Measurements from ENCODE around the gene USP34. TPM values are rescaled to one million over a fixed set of nuclear protein-coding genes. Genes with fewer than 3 reads are reported as not detected.

Gene USP34
- total and polyA plus RNA-seq, 2 of the 8 experiments (the other 6 are each of a cell fraction or from before 2014, with no cell fraction given) = 56.7 to 91.7 TPM

DNA sequence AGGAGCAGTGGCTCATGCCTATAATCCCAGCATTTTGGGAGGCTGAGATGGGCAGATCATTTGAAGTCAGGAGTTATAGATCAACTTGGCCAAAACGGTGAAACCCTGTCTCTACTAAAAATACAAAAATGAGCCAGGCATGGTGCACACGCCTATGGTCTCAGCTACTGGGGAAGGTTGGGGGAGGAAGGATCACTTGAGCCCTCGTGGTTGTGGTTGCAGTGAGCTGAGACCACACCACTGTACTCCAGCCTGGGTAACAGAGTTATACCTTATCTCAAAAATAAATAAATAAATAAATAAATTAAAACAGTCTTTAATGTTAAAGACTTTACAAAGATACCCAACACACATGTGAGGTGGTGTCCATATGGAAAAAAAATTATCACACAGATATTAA, 174.9 kb downstream of the USP34 start:
- ChIA-PET CTCF (ENCODE audit: partially characterized antibody) (no interaction called here), POLR2A (ENCODE audit: partially characterized antibody) (no interaction called here)
- Histone ChIP-seq H2BK120ac (replicated peaks; ENCODE audit: low read depth, low read length) (no peak overlapping the region), H2AK5ac (ENCODE audit: low read depth, low read length) (no peak overlapping the region), H3K18ac (ENCODE audit: extremely low read depth, low read length) (no peak overlapping the region), H3K4me1 (replicated peaks in 1 of 4; ENCODE audit: control insufficient read depth in 3 of 4, insufficient read depth in 4 of 4, low read length in 3 of 4) (no peaks in the 10 kb centered on the region), H3K56ac (replicated peaks; ENCODE audit: insufficient read length, low read depth, low read length) (no peak overlapping the region), H4K91ac (replicated peaks; ENCODE audit: insufficient read length, low read length) (no peak overlapping the region), H3K4me2 (ENCODE audit: insufficient read depth in 1 of 2, low read depth in 2 of 2, low read length in 2 of 2) (no peak overlapping the region), H2AFZ (ENCODE audit: low read length) (no peak overlapping the region), H3K23me2 (ENCODE audit: low read depth, low read length) (0 out of 2 replicates have a peak, but pooled peaks cover 2% of the 10 kb centered on the region), H3K4ac (replicated peaks; ENCODE audit: insufficient read length, low read depth, low read length) (no peak overlapping the region), H3K36me3 (ENCODE audit: control insufficient read depth in 2 of 4, insufficient read depth in 4 of 4, low read length in 3 of 4) (peaks cover 3 to 49% (median 14%) of the 10 kb centered on the region in 4 experiments; a peak in 6 of 8 replicates), H2BK12ac (ENCODE audit: low read depth, low read length) (no peak overlapping the region), H3K79me2 (ENCODE audit: control insufficient read depth in 1 of 2, insufficient read depth in 2 of 2, low read length in 2 of 2) (no peaks in the 10 kb centered on the region), H3K27ac (ENCODE audit: low read depth, low read length) (no peak overlapping the region), H2BK5ac (ENCODE audit: low read depth, low read length) (no peak overlapping the region), H2BK15ac (ENCODE audit: low read length) (no peak overlapping the region), H3K9me3 (ENCODE audit: insufficient read depth in 2 of 2, low read depth in 1 of 2, low read length in 1 of 2) (no peaks in the 10 kb centered on the region), H3K79me1 (ENCODE audit: low read depth, low read length) (no peaks in the 10 kb centered on the region), H4K20me1 (replicated peaks in 1 of 2; ENCODE audit: control insufficient read depth in 1 of 2, insufficient read depth in 2 of 2, low read length in 2 of 2) (peaks cover 0 to 1% of the 10 kb centered on the region in 2 experiments), H4K5ac (ENCODE audit: insufficient read length, low read depth, low read length) (no peak overlapping the region), H2BK20ac (ENCODE audit: low read length) (no peak overlapping the region), H3K14ac (ENCODE audit: insufficient read length) (no peak overlapping the region), H3K9ac (replicated peaks in 1 of 4; ENCODE audit: extremely low read depth in 1 of 4, low read depth in 3 of 4, low read length in 3 of 4) (no peak overlapping the region), H3K4me3 (ENCODE audit: extremely low read depth in 1 of 4, insufficient read depth in 2 of 4, low read depth in 3 of 4, low read length in 4 of 4) (no peak overlapping the region), H3K23ac (ENCODE audit: insufficient read length) (no peak overlapping the region), H3K27me3 (replicated peaks in 1 of 4; ENCODE audit: control insufficient read depth in 3 of 4, extremely low read depth in 1 of 4, insufficient read depth in 3 of 4, low read length in 3 of 4) (peaks cover 0 to 1% (median 0%) of the 10 kb centered on the region in 4 experiments; a peak in 1 of 7 replicates), H4K8ac (ENCODE audit: extremely low read depth, insufficient read depth, low read length) (no peak overlapping the region)
- no peak for DNase-seq (ENCODE audit: low read depth in 1 of 2, low spot score in 2 of 2)
- FAIRE-seq = no peak
- 91% methylated on average over 3 of the region's 3 CpGs; no CpG with 5 or more reads in 1 of the 2 experiments for WGBS, 2 experiments (ENCODE audit: extremely low coverage in 1 of 2, insufficient coverage in 1 of 2, insufficient read length in 1 of 2, insufficient replicate concordance in 2 of 2, low coverage in 1 of 2, low lambda C conversion rate in 2 of 2, missing lambda C conversion rate in 1 of 2)
- TF ChIP-seq SIN3A (conservative IDR thresholded peaks at IDR 0.05 in 1 of 2, IDR thresholded peaks at IDR 0.05 in 1 of 2; ENCODE audit: low read depth in 1 of 2, low read length in 2 of 2) = no peak
- TF ChIP-seq SP4 (IDR thresholded peaks at IDR 0.05; ENCODE audit: low read length) = no peak
- no peak for TF ChIP-seq SIX5 (IDR thresholded peaks at IDR 0.05; ENCODE audit: low read depth, low read length)
- no peak for TF ChIP-seq BCL11A (IDR thresholded peaks at IDR 0.05; ENCODE audit: low read depth in 2 of 2, low read length in 2 of 2)
- TF ChIP-seq EP300 (IDR thresholded peaks at IDR 0.05; ENCODE audit: borderline replicate concordance in 1 of 2, low read depth in 2 of 2, low read length in 2 of 2) = no peak
- TF ChIP-seq POLR2AphosphoS5 (IDR thresholded peaks at IDR 0.05; ENCODE audit: low read depth, low read length) = no peak
- no peak for TF ChIP-seq HDAC6 (IDR thresholded peaks at IDR 0.05; ENCODE audit: low read depth, low read length)
- no peak for TF ChIP-seq GABPA (IDR thresholded peaks at IDR 0.05; ENCODE audit: borderline replicate concordance, insufficient read depth, low read length)
- TF ChIP-seq KDM5A (IDR thresholded peaks at IDR 0.05; ENCODE audit: low read length) = no peak
- TF ChIP-seq KDM4A (IDR thresholded peaks at IDR 0.05; ENCODE audit: low read depth, low read length, severe bottlenecking) = no peak
- TF ChIP-seq, protein P1, sequence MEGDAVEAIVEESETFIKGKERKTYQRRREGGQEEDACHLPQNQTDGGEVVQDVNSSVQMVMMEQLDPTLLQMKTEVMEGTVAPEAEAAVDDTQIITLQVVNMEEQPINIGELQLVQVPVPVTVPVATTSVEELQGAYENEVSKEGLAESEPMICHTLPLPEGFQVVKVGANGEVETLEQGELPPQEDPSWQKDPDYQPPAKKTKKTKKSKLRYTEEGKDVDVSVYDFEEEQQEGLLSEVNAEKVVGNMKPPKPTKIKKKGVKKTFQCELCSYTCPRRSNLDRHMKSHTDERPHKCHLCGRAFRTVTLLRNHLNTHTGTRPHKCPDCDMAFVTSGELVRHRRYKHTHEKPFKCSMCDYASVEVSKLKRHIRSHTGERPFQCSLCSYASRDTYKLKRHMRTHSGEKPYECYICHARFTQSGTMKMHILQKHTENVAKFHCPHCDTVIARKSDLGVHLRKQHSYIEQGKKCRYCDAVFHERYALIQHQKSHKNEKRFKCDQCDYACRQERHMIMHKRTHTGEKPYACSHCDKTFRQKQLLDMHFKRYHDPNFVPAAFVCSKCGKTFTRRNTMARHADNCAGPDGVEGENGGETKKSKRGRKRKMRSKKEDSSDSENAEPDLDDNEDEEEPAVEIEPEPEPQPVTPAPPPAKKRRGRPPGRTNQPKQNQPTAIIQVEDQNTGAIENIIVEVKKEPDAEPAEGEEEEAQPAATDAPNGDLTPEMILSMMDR (IDR thresholded peaks at IDR 0.05; ENCODE audit: control extremely low read depth in 1 of 3, insufficient read depth in 1 of 3, low read depth in 1 of 3, low read length in 3 of 3) = no peak
- TF ChIP-seq CBX8 (IDR thresholded peaks at IDR 0.05; ENCODE audit: borderline replicate concordance, low read depth, low read length) = no peak

Data from H1 (cell line).